Effector memory CD8-positive, alpha-beta T cell (primary cell): Measurements from ENCODE around the gene SETD3.
"Not testable (repeated sequence)": the region's sequence is repeated elsewhere in the genome, so short reads cannot be mapped to it uniquely, and the experiment has no call there.

Experiments used
- ATAC-seq: fragments of 150-1000 bp; cut with Tn5 transposase; replicated peaks from 2 replicates; pipeline ENCODE4 v1.10.0; 2021; ENCODE audit warnings: mild to moderate bottlenecking, moderate library complexity
- DNase-seq, 3 experiments: peaks; one replicate each; pipeline ENCODE4 v3.0.0; 2021
- H3K27ac Mint-ChIP-seq, 2 donors: one replicate each; pipeline ENCODE4 v1.8.0; 2022; ENCODE audit warnings: mild to moderate bottlenecking in 2 of 2, mixed read lengths in 2 of 2, moderate library complexity in 2 of 2
- H3K27me3 Mint-ChIP-seq, 2 donors: one replicate each; pipeline ENCODE4 v1.8.0; 2022; ENCODE audit warnings: mixed read lengths in 2 of 2
- H3K36me3 Mint-ChIP-seq: one replicate; pipeline ENCODE4 v1.8.0; 2022; ENCODE audit warnings: mild to moderate bottlenecking, moderate library complexity, mixed read lengths; ENCODE audit not compliant: insufficient read depth
- H3K4me1 Mint-ChIP-seq, 2 donors: one replicate each; pipeline ENCODE4 v1.8.0; 2022; ENCODE audit warnings: low read depth in 2 of 2, mixed read lengths in 2 of 2
- H3K4me3 Mint-ChIP-seq, 2 donors: one replicate each; pipeline ENCODE4 v1.8.0; 2022; ENCODE audit warnings: mild to moderate bottlenecking in 2 of 2, mixed read lengths in 2 of 2, moderate library complexity in 2 of 2
- H3K9me3 Mint-ChIP-seq, 2 donors: one replicate each; pipeline ENCODE4 v1.8.0; 2022; ENCODE audit warnings: mixed read lengths in 2 of 2

The SETD3 gene

DNA sequence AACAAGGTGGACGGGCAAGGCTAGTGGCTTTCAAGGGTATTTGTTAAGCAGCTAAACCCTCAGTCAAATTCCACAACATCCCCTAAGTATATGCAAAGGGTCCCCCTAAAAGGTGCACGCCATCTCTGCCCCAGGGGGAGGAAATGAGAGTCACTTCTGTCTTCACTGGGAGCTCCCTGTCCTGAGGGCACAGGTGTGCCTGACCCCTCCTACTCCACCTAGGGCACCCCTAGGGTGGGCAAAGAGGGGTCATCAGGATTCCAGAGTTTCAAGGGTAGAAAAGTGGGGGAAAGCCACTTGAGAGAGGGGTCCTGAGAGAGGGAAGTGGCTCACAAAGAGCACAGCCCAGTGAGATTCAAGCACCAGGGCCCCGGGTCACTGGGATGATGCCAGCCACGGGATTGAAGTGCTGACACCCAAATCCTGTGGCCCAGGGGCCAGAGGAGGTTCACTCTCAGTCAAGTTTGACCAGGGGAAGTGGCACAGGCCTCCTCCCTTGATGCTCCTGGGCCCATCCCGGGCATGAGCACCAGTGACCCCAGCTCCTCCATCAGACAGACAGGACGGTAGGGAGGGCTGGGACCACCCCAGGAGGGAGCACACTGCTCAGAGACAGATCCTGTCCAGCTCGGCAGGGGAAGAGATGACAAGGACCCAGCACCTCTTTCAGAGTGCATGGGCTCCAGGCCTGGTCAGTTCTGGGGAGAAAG, 126.3 kb downstream of the SETD3 start:
- Mint-ChIP-seq H3K9me3 (no peaks in the 10 kb centered on the region), H3K27ac (no peak overlapping the region), H3K27me3 (peaks cover 5 to 42% of the 10 kb centered on the region in 2 donors), H3K4me3 (no peak overlapping the region), H3K36me3 (no peaks in the 10 kb centered on the region), H3K4me1 (no peaks in the 10 kb centered on the region)
- ATAC-seq, result no peak
- no peak for DNase-seq

DNA sequence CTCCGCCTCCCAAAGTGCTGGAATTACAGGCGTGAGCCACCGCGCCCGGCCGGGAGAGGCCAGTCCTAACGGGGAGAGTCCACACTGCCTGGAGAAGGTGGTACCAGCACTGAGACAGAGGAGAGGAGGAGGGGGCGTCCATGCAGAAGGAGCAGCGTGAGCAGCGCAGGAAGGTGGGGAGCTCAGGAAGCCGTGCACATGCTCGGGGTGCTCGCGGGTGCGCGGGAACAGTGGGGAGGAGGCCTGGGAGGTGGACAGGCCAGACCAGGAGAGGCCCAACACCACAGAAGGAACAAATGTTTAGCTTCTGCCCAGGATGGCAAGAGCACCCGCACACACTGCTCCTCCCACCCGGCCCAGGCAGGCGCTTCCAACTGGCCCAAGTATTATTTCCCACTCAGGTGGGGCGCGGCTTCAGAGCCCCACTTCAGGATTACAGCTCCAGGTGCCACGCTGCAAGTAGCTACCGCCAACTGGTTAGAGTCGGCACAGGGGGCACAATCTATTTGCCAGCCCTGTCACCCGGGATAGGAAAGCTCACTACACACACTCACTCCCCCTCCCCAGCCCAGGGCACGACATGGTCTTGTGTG, 127.9 kb downstream of the SETD3 start:
- Mint-ChIP-seq H3K27ac (no peak overlapping the region), H3K36me3 (no peaks in the 10 kb centered on the region), H3K4me1 (no peaks in the 10 kb centered on the region), H3K9me3 (no peaks in the 10 kb centered on the region), H3K4me3 (no peak overlapping the region), H3K27me3 (peaks cover 0 to 46% of the 10 kb centered on the region in 2 donors)
- no peak for ATAC-seq
- no peak for DNase-seq

DNA sequence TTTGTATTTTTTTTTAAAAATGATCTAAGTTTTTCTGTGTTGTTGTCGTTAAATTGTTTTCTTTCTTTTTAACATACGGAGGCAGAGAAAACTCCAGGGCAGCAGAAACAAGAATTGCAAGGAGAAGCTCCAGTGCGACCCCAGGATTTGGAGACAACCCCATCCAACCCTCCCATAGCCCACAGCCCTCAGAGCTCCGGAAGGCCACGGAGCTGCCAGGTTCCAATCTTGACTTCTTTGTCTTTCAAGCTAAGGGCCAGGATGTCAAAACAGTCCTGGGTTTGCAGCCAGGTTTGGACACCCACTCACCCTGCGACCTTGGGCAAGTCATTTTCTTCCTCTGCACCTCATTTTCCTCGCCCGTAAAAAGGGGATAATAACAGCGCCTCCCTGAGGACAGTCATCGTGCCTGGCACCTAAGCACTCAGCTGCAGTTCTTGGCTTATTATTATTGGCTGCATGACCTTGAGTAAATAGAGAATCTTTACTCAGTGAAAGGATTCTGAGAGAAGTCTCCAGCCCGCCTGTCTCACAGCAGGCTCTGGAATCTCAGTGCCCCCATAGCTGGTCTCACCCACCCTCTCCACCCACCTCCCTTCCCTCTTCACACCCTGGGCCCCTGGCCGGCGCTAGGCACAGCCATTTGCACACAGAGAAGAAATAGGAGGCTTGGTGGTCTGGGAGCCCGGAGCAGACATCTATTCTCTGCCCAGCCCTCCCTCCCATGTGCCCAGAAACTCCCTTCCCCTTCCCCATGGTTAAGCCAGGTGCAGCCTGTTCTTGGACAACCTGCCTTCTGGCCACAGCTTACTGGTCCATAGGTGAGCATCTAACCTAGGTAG, 129.3 kb downstream of the SETD3 start:
- Mint-ChIP-seq H3K4me1 (no peaks in the 10 kb centered on the region), H3K27me3 (peaks cover under 1 to 47% of the 10 kb centered on the region in 2 donors), H3K27ac (no peak overlapping the region), H3K36me3 (no peaks in the 10 kb centered on the region), H3K4me3 (no peak overlapping the region), H3K9me3 (no peaks in the 10 kb centered on the region)
- ATAC-seq, result no peak
- no peak for DNase-seq

- Mint-ChIP-seq H3K4me1 (no peaks in the 10 kb centered on the region), H3K9me3 (no peaks in the 10 kb centered on the region), H3K27ac (no peak overlapping the region), H3K4me3 (no peak overlapping the region), H3K36me3 (no peaks in the 10 kb centered on the region), H3K27me3 (peaks cover 6 to 49% of the 10 kb centered on the region in 2 donors)
- no peak for DNase-seq
- ATAC-seq, result no peak
Measured at GRCh38 chr14:99350751-99351150, 129.9 kb downstream of the SETD3 start.

DNA sequence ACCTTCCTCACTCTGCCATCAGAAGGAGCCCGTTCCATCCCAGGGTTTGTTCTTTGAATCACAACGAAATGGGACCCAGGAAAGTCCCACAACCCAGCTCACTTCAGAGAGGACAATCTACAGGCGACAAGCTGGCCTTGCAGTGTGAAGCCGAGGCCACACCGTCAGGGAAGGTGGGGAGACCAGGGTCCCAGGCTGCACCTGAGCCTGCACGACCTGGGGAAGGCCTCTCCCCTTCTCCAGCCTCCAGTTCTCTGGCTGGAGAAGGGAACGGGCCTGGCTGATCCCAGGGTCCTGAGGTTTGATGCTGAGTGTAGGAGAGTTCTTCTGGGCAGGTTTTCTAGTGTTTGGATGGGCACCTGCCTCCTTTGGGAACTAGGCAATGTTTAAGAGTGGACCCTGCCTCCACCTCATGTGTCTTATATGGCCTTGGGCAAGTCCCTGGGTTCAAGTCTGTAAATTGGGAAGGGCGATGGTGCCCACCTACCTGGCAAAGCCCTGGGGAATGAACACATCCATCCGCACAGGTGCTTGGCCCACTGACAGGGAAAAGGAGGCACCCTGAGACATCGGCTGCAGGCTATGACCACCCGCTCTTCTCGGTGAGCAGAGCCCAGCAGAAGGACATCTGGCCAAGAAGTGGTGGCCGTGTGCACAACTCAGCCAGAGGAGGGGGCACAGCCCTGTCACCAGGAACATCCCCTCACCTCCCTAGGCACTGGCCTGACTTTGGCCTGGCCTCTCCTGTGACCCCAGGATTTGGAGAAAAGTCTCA, 130.8 kb downstream of the SETD3 start:
- DNase-seq, result no peak
- Mint-ChIP-seq H3K36me3 (no peaks in the 10 kb centered on the region), H3K4me3 (no peak overlapping the region), H3K9me3 (no peaks in the 10 kb centered on the region), H3K27me3 (peaks cover 10 to 57% of the 10 kb centered on the region in 2 donors), H3K27ac (no peak overlapping the region), H3K4me1 (no peaks in the 10 kb centered on the region)
- no peak for ATAC-seq

GRCh38 chr14:99348816-99349614, 131.6 kb downstream of the SETD3 start:
- no peaks in the 10 kb centered on the region for H3K36me3 Mint-ChIP-seq
- H3K9me3 Mint-ChIP-seq, result no peaks in the 10 kb centered on the region
- no peak overlapping the region for H3K27ac Mint-ChIP-seq
- H3K4me3 Mint-ChIP-seq, result no peak overlapping the region
- peaks cover 10 to 50% of the 10 kb centered on the region in 2 donors for H3K27me3 Mint-ChIP-seq
- H3K4me1 Mint-ChIP-seq, result no peaks in the 10 kb centered on the region
- DNase-seq (no peak), ATAC-seq (no peak)

- not testable (repeated sequence) for DNase-seq, H3K4me1 Mint-ChIP-seq, ATAC-seq, H3K9me3 Mint-ChIP-seq, H3K36me3 Mint-ChIP-seq, H3K4me3 Mint-ChIP-seq
- Mint-ChIP-seq H3K27ac (peak overlapping the region; percentile 56 to 65), H3K27me3 (peaks cover 13 to 54% of the 10 kb centered on the region in 2 donors)
Measured at GRCh38 chr14:99348231-99348630, 132.4 kb downstream of the SETD3 start.
